Measurements from ENCODE around the gene ARL2BP. TPM values are rescaled to one million over a fixed set of nuclear protein-coding genes. Genes with fewer than 3 reads are reported as not detected.

The ARL2BP gene
- total and polyA plus RNA-seq, 9 of the 15 experiments (the other 6 are each of a cell fraction or from before 2014, with no cell fraction given): 16.7 to 41.8 (median 27.2) TPM

DNA sequence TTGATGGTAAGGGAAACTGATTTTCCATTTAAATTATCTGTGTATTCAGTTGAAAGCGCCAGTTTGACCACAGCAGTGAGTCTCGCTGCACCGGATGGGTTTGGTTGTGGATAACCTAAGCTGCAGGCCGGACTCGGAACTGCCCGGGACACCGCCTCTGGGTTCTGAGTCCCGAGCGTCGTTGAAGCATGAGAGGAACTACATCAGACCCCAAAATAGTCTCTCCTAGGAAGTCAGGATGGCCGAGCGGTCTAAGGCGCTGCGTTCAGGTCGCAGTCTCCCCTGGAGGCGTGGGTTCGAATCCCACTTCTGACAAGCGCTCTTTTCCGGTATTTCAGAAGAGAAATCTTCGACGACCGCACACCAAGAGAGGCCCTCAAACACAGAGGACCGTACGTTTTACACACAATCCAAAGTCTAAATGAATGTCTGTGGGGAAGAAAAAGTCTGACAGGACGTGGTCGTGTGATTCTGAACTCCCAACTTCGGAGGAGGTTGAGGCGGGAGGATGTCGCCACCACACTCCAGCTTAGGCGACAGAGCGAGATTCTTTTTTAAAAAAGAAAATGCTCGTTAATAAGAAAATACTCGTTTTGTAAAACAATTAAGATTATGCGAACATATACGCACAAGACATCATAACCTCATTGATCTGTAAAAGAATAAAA is 54.8 kb downstream of the ARL2BP start (continued):
- TF ChIP-seq POLR3G (IDR thresholded peaks at IDR 0.05; ENCODE audit: extremely low read depth, insufficient read length, insufficient replicate concordance): peak; percentile 73
- TF ChIP-seq MYNN (IDR thresholded peaks at IDR 0.05): 0 out of 2 replicates have a peak, but pooled peaks have one; percentile 24
- no peak for TF ChIP-seq MYNN (CRISPR knock-in tag; IDR thresholded peaks at IDR 0.05)
- no peak for TF ChIP-seq PURB (CRISPR knock-in tag; IDR thresholded peaks at IDR 0.05; ENCODE audit: low read depth)
- TF ChIP-seq HNRNPLL (IDR thresholded peaks at IDR 0.05; ENCODE audit: low read depth, low read length, poor library complexity, severe bottlenecking): peak; percentile 51
- TF ChIP-seq TARDBP (IDR thresholded peaks at IDR 0.05): no peak
- no peak; the same call in none of the 2 replicates for TF ChIP-seq LCOR (CRISPR knock-in tag; IDR thresholded peaks at IDR 0.05)
- no peak for TF ChIP-seq ZNF217 (CRISPR knock-in tag; IDR thresholded peaks at IDR 0.05)
- TF ChIP-seq CAMTA2 (CRISPR knock-in tag; conservative IDR thresholded peaks at IDR 0.05): no peak
- TF ChIP-seq, protein P1, sequence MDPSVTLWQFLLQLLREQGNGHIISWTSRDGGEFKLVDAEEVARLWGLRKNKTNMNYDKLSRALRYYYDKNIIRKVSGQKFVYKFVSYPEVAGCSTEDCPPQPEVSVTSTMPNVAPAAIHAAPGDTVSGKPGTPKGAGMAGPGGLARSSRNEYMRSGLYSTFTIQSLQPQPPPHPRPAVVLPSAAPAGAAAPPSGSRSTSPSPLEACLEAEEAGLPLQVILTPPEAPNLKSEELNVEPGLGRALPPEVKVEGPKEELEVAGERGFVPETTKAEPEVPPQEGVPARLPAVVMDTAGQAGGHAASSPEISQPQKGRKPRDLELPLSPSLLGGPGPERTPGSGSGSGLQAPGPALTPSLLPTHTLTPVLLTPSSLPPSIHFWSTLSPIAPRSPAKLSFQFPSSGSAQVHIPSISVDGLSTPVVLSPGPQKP (CRISPR knock-in tag; IDR thresholded peaks at IDR 0.05): no peak
- no peak for TF ChIP-seq DMBX1 (CRISPR knock-in tag; IDR thresholded peaks at IDR 0.05; ENCODE audit: borderline replicate concordance)
- 0 out of 2 replicates have a peak, but pooled peaks have one; percentile 66 for TF ChIP-seq CCAR2 (IDR thresholded peaks at IDR 0.05; ENCODE audit: low read depth, low read length)
- peak; percentile 1 for TF ChIP-seq MEIS2 (IDR thresholded peaks at IDR 0.05; ENCODE audit: partially characterized antibody)
- TF ChIP-seq, protein P2, sequence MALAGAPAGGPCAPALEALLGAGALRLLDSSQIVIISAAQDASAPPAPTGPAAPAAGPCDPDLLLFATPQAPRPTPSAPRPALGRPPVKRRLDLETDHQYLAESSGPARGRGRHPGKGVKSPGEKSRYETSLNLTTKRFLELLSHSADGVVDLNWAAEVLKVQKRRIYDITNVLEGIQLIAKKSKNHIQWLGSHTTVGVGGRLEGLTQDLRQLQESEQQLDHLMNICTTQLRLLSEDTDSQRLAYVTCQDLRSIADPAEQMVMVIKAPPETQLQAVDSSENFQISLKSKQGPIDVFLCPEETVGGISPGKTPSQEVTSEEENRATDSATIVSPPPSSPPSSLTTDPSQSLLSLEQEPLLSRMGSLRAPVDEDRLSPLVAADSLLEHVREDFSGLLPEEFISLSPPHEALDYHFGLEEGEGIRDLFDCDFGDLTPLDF (CRISPR knock-in tag; IDR thresholded peaks at IDR 0.05): no peak; the same call in 1 of the 2 replicates
- TF ChIP-seq, protein P3, sequence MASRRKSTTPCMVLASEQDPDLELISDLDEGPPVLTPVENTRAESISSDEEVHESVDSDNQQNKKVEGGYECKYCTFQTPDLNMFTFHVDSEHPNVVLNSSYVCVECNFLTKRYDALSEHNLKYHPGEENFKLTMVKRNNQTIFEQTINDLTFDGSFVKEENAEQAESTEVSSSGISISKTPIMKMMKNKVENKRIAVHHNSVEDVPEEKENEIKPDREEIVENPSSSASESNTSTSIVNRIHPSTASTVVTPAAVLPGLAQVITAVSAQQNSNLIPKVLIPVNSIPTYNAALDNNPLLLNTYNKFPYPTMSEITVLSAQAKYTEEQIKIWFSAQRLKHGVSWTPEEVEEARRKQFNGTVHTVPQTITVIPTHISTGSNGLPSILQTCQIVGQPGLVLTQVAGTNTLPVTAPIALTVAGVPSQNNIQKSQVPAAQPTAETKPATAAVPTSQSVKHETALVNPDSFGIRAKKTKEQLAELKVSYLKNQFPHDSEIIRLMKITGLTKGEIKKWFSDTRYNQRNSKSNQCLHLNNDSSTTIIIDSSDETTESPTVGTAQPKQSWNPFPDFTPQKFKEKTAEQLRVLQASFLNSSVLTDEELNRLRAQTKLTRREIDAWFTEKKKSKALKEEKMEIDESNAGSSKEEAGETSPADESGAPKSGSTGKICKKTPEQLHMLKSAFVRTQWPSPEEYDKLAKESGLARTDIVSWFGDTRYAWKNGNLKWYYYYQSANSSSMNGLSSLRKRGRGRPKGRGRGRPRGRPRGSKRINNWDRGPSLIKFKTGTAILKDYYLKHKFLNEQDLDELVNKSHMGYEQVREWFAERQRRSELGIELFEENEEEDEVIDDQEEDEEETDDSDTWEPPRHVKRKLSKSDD (conservative IDR thresholded peaks at IDR 0.05; ENCODE audit: low read length): no peak; the same call in 1 of the 2 replicates
- no peak for TF ChIP-seq SREBF2 (CRISPR knock-in tag; IDR thresholded peaks at IDR 0.05)
- peak; percentile 51 for TF ChIP-seq PHF20 (IDR thresholded peaks at IDR 0.05; ENCODE audit: partially characterized antibody)
- TF ChIP-seq NR2F6 (CRISPR knock-in tag; IDR thresholded peaks at IDR 0.05): no peak
- TF ChIP-seq ZNF146 (CRISPR knock-in tag; IDR thresholded peaks at IDR 0.05; ENCODE audit: unreplicated experiment): no peak
- TF ChIP-seq FOXO4 (CRISPR knock-in tag; IDR thresholded peaks at IDR 0.05): no peak
- TF ChIP-seq PRMT5 (CRISPR knock-in tag; IDR thresholded peaks at IDR 0.05): 0 out of 2 replicates have a peak, but pooled peaks have one; percentile 61
- peak; percentile 76; the same call in 1 of the 2 replicates for TF ChIP-seq ZNF3 (CRISPR knock-in tag; IDR thresholded peaks at IDR 0.05)

Data from K562 (cell line).